ENCODE measurements around the gene LRMDA. TPM values are rescaled to one million over a fixed set of nuclear protein-coding genes. Genes with fewer than 3 reads are reported as not detected.

The LRMDA gene
- total RNA-seq, 4 donors from 2014 or later = 12.0 to 15.9 (median 13.9) TPM

DNA sequence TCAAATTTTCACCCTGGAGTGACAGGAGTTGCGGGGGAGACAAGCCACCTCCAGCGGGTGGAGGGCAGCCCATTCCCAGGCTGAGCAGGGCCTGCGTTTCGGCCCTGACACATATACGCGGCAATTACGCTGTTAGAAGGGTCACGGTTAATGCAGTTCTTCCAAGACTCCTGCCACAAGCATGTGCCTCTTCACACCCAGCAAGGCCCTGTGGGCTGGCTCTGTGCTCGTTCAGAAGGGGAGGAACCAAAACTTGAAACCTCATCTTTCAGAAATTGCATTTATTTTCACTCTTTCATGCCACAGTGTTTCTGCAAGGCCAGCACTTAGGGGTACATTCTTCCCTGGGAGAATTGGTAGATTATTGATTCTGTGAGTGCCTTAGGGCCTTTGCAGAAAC is 24.7 kb downstream of the LRMDA start:
- TF ChIP-seq, protein P1, sequence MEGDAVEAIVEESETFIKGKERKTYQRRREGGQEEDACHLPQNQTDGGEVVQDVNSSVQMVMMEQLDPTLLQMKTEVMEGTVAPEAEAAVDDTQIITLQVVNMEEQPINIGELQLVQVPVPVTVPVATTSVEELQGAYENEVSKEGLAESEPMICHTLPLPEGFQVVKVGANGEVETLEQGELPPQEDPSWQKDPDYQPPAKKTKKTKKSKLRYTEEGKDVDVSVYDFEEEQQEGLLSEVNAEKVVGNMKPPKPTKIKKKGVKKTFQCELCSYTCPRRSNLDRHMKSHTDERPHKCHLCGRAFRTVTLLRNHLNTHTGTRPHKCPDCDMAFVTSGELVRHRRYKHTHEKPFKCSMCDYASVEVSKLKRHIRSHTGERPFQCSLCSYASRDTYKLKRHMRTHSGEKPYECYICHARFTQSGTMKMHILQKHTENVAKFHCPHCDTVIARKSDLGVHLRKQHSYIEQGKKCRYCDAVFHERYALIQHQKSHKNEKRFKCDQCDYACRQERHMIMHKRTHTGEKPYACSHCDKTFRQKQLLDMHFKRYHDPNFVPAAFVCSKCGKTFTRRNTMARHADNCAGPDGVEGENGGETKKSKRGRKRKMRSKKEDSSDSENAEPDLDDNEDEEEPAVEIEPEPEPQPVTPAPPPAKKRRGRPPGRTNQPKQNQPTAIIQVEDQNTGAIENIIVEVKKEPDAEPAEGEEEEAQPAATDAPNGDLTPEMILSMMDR (IDR thresholded peaks at IDR 0.05) = no peak
- no peak for ATAC-seq (ENCODE audit: low FRiP score)
- no peak for DNase-seq (ENCODE audit: low spot score)

DNA sequence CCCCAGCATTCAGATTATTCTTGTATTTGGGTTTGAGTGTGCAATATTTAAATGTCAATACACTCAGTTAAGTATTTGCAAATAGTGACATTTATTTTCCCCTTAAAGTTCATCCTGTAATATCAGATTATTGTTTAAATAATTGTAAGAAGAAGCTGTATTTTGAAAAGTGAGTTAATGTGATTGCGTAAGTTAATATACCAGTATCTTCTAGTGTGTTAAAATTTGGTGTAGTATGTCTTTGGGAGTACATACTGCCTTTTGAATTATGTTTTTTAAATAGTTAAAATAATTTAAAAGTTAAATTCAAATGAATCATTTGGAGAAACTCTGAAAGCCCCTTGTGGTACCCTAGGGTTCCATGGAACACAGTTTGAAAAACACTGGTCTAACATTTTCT is 28.6 kb downstream of the LRMDA start:
- ATAC-seq (ENCODE audit: low FRiP score) (no peak), DNase-seq (ENCODE audit: low spot score) (no peak)
- TF ChIP-seq, protein P1 (IDR thresholded peaks at IDR 0.05) = no peak

DNA sequence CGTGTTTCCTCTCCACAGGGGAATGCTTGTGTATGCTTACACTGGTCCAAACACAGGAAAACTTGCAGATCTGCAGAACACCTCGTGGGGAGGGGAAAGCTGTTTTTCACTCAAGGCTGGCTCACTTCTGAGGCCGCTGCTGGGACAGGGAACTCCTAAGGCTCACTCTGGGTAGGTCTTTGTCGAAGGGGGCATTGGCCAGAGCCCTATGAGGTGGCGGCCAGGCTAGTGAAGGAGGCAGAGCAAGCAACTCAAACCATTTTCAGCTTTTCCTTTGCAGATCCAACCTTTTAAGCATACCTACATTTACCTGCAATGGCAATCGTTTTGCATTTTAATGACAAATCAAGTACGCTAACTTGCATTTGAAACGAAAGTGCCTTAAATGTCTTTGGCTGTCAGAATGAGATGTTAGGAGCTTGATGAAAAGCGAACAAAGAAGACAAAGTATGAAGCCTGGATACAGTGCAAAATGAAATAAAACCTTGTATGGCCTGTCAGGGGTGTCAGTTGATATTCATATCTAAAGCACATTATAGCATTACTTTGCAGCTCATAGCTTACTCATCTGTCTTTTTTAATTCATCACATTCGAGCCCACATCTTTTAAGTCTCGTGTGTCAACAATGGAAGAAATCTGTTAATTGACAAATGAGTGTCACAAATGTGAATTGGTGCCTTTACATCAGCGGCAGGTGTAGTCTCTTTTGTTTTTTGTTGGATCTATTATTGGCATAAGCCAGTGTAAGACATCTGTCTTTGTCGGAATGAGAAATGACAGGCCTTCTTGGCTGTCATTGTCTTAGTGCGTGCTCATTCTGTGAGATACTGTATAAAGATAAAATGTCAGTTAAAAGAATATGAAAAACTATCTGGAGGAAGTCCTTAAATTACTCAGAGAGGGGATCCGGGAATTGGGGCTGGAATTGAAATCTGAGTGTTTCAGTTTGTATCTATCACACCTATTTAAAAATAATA is 30.5 kb downstream of the LRMDA start:
- ATAC-seq (ENCODE audit: low FRiP score) (no peak), DNase-seq (ENCODE audit: low spot score) (no peak)
- TF ChIP-seq, protein P1 (IDR thresholded peaks at IDR 0.05) = no peak

DNA sequence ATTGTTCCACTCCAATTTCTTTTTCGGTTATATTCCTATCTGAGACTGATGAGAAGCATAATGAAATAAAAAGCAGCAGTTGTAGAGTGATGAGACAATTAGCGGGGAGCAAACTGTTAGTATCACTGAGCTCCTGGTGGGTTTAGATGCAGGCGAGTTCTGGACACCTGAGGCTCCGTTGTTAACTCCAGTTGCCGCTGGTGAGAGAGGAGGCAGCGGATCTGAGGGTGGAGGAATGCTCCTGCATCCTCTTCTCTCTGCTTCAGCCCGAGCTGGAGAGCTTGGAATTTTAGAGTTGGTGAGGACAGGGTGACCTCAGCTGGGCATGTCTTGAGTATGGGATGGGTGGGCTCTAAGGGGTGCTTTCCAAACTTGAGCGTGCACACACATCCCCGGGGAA is 31.4 kb downstream of the LRMDA start:
- TF ChIP-seq, protein P1 (IDR thresholded peaks at IDR 0.05) = no peak
- DNase-seq (ENCODE audit: low spot score) (no peak), ATAC-seq (ENCODE audit: low FRiP score) (no peak)

DNA sequence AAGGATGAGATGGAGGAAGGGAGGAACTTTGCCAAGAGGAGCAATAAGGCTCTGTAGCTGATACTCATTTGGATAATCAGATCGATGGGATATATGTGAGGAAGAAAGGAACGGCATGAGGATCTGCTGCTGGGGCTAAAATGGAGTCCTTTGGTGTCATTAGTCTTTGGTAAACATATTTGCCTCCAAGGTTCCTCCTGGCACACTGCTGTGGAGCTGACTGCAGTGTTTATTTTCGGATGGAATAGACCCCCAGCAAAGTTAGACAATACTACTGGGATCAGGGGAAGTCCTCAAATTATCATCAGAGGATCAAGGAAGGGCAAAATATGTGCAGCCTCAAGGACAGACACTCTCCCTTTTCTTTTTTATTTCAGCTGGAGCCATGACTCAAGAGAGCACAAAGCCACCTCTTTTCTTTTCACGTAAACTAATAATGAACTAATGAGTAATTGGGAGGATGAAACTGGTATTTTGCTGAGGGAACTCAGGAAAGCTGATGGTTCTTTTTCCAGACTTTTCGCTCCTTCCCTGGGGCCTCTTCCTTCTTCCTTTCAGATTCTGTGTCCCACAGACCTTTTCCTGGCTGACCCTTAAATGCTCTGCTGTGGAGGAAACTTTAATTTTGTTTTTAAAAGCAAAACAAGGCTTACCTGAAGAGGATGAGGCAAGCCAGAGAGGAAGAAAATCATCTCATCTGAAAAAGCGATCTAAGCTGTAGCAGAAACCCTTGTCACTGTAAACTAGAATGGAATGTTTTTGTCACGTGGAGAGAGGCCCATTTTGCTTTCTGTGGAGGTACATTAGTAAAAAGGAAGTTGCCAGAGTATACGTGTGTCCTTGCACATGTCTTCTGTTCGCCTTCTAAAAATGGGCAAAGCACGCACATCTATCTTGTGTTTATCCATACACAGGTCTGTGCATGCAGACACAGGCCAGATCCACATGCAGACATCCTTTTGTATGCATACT is 33.3 kb downstream of the LRMDA start:
- no peak for ATAC-seq (ENCODE audit: low FRiP score)
- no peak for DNase-seq (ENCODE audit: low spot score)
- TF ChIP-seq, protein P1 (IDR thresholded peaks at IDR 0.05) = no peak

DNA sequence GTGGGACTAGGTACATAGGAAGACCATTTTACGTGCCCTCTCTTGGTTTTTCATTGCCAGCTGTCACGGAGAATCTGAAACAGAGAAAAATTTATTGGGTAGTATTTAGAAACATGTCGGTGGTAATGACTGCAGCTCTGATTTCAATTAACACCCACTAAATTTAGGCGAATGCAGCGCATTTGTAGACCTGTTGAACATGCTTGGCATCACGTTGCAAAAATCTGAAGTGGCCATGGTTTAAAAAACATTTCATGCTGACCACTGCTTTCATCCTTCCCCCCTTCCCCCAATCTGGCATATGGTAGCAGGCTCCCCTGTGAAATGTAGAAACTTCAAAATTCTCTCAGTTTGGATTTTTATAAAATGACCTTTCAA is 34.0 kb downstream of the LRMDA start:
- TF ChIP-seq, protein P1 (IDR thresholded peaks at IDR 0.05) = no peak
- ATAC-seq (ENCODE audit: low FRiP score) (no peak), DNase-seq (ENCODE audit: low spot score) (no peak)

All from omental fat pad (tissue), 4 donors.